Stimulated activated naive CD8-positive, alpha-beta T cell treated with anti-CD3 and anti-CD28 coated beads, Interleukin-15, Interleukin-2, amounts not matched to agents 100 ng/mL and 50 ng/mL, for 24 hours (primary cell): ENCODE results near the gene STAT4.

Source experiments
- H3K27ac Mint-ChIP-seq: one replicate; pipeline ENCODE4 v1.8.0; 2021; ENCODE audit warnings: mild to moderate bottlenecking, mixed read lengths
- H3K27me3 Mint-ChIP-seq: one replicate; pipeline ENCODE4 v1.8.0; 2021; ENCODE audit warnings: mixed read lengths
- H3K36me3 Mint-ChIP-seq: one replicate; pipeline ENCODE4 v1.8.0; 2021; ENCODE audit warnings: low read depth, mixed read lengths
- H3K4me1 Mint-ChIP-seq: one replicate; pipeline ENCODE4 v1.8.0; 2021; ENCODE audit warnings: low read depth, mixed read lengths
- H3K4me3 Mint-ChIP-seq: one replicate; pipeline ENCODE4 v1.8.0; 2021; ENCODE audit warnings: mild to moderate bottlenecking, mixed read lengths
- H3K9me3 Mint-ChIP-seq: one replicate; pipeline ENCODE4 v1.8.0; 2021; ENCODE audit warnings: mixed read lengths

STAT4 gene, protein sequence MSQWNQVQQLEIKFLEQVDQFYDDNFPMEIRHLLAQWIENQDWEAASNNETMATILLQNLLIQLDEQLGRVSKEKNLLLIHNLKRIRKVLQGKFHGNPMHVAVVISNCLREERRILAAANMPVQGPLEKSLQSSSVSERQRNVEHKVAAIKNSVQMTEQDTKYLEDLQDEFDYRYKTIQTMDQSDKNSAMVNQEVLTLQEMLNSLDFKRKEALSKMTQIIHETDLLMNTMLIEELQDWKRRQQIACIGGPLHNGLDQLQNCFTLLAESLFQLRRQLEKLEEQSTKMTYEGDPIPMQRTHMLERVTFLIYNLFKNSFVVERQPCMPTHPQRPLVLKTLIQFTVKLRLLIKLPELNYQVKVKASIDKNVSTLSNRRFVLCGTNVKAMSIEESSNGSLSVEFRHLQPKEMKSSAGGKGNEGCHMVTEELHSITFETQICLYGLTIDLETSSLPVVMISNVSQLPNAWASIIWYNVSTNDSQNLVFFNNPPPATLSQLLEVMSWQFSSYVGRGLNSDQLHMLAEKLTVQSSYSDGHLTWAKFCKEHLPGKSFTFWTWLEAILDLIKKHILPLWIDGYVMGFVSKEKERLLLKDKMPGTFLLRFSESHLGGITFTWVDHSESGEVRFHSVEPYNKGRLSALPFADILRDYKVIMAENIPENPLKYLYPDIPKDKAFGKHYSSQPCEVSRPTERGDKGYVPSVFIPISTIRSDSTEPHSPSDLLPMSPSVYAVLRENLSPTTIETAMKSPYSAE

DNA sequence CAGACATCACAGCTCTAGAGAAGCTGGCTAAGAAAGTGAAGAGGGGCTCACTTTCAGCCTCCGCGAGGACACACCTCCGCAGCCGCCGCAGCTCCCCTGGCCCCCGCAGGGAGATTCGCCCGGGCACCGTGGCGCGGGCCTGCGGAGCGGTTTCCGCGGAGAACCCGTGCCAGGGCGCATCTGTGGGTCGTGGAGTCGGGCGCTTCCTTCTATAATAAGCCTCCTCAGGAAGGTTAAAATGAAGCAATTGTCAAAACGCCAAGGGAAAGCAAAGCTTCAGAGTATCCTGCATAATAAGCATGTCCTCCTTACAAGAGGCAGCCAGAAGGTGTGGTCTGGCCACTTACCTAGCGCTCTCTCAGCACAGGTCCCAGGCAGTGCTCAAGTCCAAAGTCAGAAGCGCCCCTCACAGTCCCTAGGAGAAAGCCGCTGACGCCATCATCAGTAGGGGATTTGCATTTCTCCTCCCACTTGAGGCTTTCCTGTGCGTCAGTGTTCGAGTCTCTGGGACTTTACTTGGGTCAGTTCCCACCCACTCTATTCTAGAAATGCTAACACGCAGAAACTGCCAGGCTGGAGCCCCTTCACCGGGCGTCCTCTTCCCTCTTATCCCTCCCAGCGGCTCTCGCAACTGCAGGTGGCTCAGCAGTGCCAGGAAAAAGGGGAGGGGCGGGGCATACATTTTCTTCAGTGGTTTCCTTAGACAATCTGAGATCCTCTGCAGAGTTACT lies at the start of gene STAT4:
STAT4 (minus strand) TSS at position 395 of the 731 bp plus-strand sequence. CDS start 2,791 bp downstream, outside the sequence.
- peak within 1 kb of the TSS; percentile 96 for H3K4me3 Mint-ChIP-seq
- peaks cover 28% of the 10 kb centered on the region for H3K36me3 Mint-ChIP-seq
- peak within 1 kb of the TSS; percentile 84 for H3K27ac Mint-ChIP-seq
- H3K27me3 Mint-ChIP-seq = no peaks in the 10 kb centered on the region
- H3K9me3 Mint-ChIP-seq = no peaks in the 10 kb centered on the region
- H3K4me1 Mint-ChIP-seq = peaks cover 75% of the 10 kb centered on the region

DNA sequence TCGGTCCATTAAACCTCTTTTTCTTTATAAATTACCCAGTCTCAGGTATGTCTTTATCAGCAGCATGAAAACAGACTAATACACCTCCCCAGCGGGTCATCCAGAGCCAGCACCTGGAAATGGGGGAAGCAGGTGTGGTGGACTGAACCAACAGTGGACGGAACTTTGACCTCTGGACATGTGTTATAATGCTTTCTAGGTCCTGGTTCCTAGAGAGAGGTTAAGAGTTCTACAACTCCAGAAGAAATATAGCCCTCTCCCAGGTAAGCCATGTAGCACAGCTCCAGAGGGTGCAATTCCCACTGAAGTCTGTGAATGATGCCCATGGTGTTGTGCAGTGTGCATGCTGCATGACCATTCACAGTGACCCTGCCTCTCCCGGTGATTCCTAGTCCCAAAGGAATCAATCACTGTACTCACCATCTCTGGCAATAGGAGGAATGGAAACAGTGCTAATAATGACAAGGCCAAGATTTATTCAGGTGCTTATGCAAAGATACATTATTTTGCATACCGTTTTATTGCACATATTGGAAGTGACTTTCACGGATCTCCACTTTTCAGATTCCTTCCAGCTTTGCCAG lies 49.2 kb upstream of the STAT4 start:
- H3K4me1 Mint-ChIP-seq = peaks cover 53% of the 10 kb centered on the region
- no peaks in the 10 kb centered on the region for H3K36me3 Mint-ChIP-seq
- H3K27me3 Mint-ChIP-seq = no peaks in the 10 kb centered on the region
- no peak overlapping the region for H3K27ac Mint-ChIP-seq
- no peak overlapping the region for H3K4me3 Mint-ChIP-seq
- peaks cover 3% of the 10 kb centered on the region for H3K9me3 Mint-ChIP-seq

DNA sequence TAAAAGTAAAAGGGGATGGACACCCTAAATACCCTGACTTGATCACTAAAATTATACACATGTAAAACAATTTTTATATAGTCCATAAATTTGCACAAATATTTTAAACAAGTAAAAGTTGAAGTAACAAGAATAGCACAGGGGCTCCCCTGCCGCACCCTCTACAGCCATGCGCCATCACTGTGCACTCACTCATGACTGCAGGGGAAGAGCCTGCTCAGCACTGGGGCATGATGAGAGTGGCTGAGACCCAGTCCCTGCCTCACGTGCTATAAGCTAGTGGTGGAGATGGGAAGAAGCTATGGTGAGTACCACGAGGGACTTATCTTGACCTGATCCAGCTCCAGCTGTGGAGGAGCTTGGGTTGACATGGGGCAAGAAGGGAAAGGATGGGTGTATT lies 47.5 kb upstream of the STAT4 start:
- Mint-ChIP-seq H3K36me3 (no peaks in the 10 kb centered on the region), H3K27ac (no peak overlapping the region), H3K4me1 (peaks cover 55% of the 10 kb centered on the region), H3K27me3 (no peaks in the 10 kb centered on the region), H3K4me3 (no peak overlapping the region), H3K9me3 (peaks cover 3% of the 10 kb centered on the region)

DNA sequence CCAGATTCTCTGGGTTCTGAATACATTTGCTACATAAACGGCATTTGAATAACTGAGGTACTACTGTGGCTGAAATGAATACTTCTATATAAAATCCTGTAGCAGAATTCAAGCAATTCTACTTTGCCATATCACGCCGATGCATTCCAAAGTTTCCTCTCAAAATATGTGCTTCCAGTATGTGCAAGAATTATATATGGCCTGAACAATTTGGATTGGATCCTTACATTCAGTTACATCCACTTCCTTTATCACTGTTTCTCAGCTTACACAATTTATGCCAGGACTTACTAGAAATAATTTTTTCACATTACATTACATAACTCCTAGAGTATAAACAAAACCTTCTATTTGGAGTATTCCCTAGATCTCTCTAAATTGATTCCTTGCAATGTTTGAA lies 46.3 kb upstream of the STAT4 start:
- H3K27me3 Mint-ChIP-seq = no peaks in the 10 kb centered on the region
- H3K4me1 Mint-ChIP-seq = peaks cover 55% of the 10 kb centered on the region
- H3K27ac Mint-ChIP-seq = no peak overlapping the region
- peaks cover 3% of the 10 kb centered on the region for H3K9me3 Mint-ChIP-seq
- no peaks in the 10 kb centered on the region for H3K36me3 Mint-ChIP-seq
- no peak overlapping the region for H3K4me3 Mint-ChIP-seq

DNA sequence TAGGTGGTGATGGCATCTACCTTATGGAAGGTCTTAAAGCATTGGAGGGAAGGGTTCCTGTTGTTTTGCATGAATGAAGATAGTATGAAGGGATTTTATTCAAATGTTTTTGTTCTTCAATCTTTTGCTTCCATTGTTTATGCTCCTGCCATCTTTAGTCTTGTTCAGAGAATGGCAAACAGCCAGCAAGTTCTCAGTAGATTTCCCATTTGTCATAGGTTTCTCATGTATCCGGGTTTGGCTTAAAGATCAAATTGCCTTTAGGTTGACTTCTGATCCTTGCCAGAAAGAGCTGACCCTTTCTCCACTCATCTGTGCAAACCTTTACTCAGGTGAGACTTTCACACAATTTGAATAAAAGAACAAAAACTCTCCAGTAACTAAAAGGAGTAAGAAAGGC lies 44.2 kb upstream of the STAT4 start:
- no peaks in the 10 kb centered on the region for H3K27me3 Mint-ChIP-seq
- H3K27ac Mint-ChIP-seq = peak overlapping the region; percentile 99
- peaks cover 63% of the 10 kb centered on the region for H3K4me1 Mint-ChIP-seq
- H3K4me3 Mint-ChIP-seq = no peak overlapping the region
- no peaks in the 10 kb centered on the region for H3K36me3 Mint-ChIP-seq
- peaks cover 3% of the 10 kb centered on the region for H3K9me3 Mint-ChIP-seq

DNA sequence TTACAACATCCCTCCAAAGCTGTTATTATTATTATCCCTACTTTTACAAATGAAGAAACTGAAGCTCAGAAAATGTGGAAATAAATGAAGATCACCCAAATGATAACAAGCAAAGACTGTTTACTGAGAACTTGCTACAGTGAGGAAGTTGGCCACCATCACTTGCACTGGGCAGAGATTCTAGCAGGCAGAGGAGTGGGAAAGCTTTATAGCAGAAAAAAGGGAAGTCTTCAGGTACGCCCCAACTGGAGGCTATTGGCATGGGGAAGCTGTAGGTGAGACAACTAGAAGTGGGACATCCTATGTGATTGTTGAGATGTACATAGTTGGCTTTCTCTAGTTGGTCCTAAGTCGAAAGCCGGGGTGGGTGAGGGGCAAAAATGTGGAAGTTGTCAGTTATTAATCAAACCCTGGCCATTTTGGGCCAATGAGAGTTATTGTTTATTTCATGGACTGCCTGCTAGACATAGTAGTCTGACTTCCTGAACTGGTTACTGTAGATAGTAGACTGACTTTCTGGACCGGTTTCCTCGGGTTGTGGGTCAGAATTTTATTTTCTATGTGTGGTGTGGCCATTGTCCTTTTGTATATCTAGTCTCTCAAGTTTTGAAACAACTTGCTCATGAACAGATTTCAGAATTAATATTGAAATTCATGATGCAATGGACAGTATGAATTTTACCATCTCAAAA lies 40.2 kb upstream of the STAT4 start:
- Mint-ChIP-seq H3K27me3 (no peaks in the 10 kb centered on the region), H3K36me3 (no peaks in the 10 kb centered on the region), H3K9me3 (no peaks in the 10 kb centered on the region), H3K4me3 (no peak overlapping the region), H3K27ac (no peak overlapping the region), H3K4me1 (peaks cover 84% of the 10 kb centered on the region)

DNA sequence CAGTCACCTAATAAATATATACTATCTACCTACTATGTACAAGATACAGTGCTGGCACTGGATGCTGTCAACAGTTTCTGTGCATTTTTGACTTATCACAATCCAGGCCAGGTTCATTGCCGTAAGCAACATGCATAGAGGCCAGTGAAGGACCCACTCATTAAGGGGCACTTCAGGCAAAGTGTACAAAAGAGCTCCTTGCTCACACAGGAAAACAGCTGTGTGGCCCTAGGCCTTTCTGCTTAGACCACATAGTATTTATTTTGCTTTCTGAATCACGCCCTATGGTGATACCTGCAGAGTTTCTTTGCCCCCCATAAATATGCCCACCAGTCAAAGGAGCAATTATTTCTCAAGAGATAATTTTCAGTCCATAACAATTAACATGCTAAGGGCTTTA lies 39.6 kb upstream of the STAT4 start:
- H3K27me3 Mint-ChIP-seq = no peaks in the 10 kb centered on the region
- no peaks in the 10 kb centered on the region for H3K36me3 Mint-ChIP-seq
- no peak overlapping the region for H3K27ac Mint-ChIP-seq
- H3K4me1 Mint-ChIP-seq = peaks cover 81% of the 10 kb centered on the region
- H3K9me3 Mint-ChIP-seq = no peaks in the 10 kb centered on the region
- no peak overlapping the region for H3K4me3 Mint-ChIP-seq

DNA sequence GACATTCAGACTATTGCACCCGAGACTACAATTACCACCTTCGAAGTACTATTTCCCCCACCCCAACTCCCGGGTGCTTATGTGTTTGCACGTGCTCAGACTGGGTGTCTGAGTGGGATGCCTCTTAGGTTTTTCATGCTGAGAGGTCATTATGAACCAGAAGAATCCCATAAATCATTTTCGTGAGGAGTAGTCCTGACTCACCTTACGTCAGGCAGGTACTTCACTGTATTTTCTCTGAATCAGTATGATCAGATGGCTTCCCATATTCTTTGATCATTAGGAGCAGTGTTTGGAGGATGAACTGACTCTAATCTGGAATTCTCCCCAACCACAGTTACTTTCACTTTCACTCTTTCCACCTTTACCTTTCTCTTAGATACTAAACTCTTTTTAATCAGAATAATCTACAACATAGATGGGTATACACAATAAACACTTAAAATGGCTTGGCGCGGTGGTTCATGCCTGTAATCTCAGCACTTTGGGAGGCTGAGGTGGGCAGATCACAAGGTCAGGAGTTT lies 38.4 kb upstream of the STAT4 start:
- peaks cover 73% of the 10 kb centered on the region for H3K4me1 Mint-ChIP-seq
- no peaks in the 10 kb centered on the region for H3K27me3 Mint-ChIP-seq
- no peaks in the 10 kb centered on the region for H3K9me3 Mint-ChIP-seq
- H3K36me3 Mint-ChIP-seq = no peaks in the 10 kb centered on the region
- peak overlapping the region; percentile 49 for H3K27ac Mint-ChIP-seq
- H3K4me3 Mint-ChIP-seq = peak overlapping the region; percentile 24

DNA sequence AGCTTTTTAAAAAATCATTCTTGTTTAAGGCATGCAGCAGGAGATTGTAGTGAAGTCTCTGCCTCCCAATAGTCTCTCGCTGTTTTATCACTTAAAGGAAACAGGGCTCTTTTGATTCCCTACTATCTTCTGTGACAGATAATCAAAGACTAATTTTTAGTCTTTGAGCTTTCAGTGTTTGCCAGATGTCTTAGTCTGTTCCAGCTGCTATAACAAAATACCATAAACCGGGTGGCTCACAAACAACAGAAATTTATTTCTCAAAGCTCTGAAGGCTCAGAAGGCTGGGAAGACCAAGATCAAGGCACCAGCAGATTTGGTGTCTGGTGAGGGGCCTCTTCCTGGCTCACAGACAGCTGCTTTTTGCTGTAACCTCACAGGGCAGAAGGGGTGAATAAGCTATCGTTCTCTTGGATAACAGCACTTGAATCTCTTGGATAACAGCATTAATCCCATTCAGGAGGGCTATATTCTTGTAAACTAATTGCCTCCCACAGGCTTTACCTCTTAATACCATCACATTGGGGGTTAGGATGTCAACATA lies 37.8 kb upstream of the STAT4 start:
- Mint-ChIP-seq H3K27me3 (no peaks in the 10 kb centered on the region), H3K9me3 (no peaks in the 10 kb centered on the region), H3K4me3 (no peak overlapping the region), H3K36me3 (no peaks in the 10 kb centered on the region), H3K4me1 (peaks cover 68% of the 10 kb centered on the region), H3K27ac (peak overlapping the region; percentile 49)

DNA sequence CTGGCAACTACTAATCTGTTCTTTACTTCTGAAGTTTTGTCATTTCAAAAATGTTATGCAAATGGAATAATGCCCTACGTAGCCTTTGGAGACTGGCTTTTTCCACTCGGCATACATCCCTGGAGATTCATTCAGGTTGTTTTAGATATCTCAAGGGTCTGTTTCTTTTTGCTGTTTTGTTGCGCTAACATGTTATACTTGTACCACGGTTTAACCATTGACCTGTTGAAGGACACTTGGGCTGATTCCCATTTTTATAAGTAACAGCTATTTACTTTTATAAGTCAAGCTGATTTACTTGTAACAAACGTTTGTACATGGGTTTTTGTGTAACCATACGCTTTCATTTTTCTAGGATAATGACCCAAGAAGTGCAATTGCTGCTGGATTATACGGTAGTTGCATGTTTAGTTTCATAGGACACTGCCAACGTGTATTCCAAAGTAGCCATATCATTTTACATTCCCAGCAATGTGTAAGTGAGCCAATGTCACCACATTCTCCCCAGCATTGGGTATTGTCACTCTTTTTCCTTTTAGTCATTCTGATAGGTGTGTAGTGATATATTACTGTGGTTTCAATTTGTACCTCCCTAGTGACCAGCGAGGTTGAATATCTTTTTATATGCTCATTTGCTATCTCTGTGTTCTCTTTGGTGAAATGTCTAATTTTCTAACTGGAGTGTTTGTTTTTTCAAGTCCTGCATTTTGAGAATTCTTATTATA lies 36.5 kb upstream of the STAT4 start:
- H3K4me1 Mint-ChIP-seq = peaks cover 55% of the 10 kb centered on the region

DNA sequence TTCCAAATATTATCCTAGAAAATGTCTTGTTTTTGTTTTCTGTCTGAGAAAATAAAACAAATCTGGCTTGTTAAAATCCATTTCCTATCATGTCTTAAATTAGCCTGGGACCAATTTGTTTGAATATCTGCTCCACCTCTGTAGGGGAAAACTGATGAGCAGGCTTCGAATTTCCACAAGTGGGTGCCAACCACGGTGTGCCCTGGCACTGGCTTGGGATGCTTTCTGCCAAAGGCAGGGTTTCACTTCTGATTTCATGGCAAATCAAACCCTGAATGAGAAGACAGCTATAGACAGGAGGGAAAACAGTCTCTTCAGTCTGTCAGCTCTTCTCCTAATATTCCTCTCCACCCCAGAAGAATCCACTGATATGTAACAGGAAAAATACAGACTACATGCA lies 33.7 kb upstream of the STAT4 start:
- Mint-ChIP-seq H3K4me1 (peaks cover 38% of the 10 kb centered on the region), H3K27ac (no peak overlapping the region), H3K36me3 (no peaks in the 10 kb centered on the region), H3K27me3 (no peaks in the 10 kb centered on the region), H3K9me3 (no peaks in the 10 kb centered on the region), H3K4me3 (no peak overlapping the region)

More for the DNA sequence above, 36.5 kb upstream of the STAT4 start:
- H3K9me3 Mint-ChIP-seq = no peaks in the 10 kb centered on the region
- no peak overlapping the region for H3K4me3 Mint-ChIP-seq
- H3K36me3 Mint-ChIP-seq = no peaks in the 10 kb centered on the region
- no peak overlapping the region for H3K27ac Mint-ChIP-seq
- no peaks in the 10 kb centered on the region for H3K27me3 Mint-ChIP-seq

DNA sequence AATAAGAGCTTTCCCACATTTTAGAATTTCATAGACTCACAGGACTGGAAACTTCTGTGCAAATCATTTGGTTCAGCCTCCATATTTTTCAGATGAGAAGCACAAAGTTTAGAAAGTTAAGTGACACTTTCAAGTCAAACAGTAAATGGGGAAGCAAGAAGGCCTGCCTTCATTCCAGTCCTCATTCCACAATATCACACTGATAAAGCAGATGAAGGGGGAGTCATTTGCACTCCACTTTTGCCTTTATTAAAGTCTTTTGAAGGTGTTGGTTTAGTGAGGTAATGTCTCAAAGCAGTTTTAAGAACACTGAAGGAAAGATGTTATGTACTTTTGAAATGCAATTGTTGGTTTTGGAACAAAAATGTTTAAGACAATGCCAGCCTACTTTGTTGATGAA lies 32.7 kb upstream of the STAT4 start:
- Mint-ChIP-seq H3K27ac (no peak overlapping the region), H3K27me3 (no peaks in the 10 kb centered on the region), H3K9me3 (no peaks in the 10 kb centered on the region), H3K4me1 (peaks cover 29% of the 10 kb centered on the region), H3K4me3 (no peak overlapping the region), H3K36me3 (no peaks in the 10 kb centered on the region)

DNA sequence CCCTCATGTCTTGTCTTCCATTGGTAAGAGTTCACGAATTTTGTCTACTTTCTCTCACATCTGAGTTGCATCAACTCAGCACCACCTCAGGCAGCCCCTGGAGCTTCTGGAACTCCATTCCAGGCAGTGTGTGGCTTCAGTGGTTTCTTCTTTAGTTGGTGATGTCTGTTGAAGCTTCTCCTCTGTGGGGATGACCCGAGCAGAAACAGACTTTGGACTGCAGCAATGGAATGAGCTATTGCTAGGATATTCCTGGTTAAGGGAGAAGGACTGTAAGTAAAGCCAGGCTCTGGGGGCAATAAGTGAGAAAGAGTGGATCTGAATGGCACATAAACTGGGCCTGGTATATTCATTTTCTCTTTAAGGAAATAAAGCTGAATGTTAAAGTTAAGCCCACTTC lies 32.3 kb upstream of the STAT4 start:
- Mint-ChIP-seq H3K27me3 (no peaks in the 10 kb centered on the region), H3K4me3 (no peak overlapping the region), H3K36me3 (no peaks in the 10 kb centered on the region), H3K9me3 (no peaks in the 10 kb centered on the region), H3K27ac (no peak overlapping the region), H3K4me1 (peaks cover 25% of the 10 kb centered on the region)
